Daoy (cell line): ENCODE results near the gene IGSF8. TPM values are rescaled to one million over a fixed set of nuclear protein-coding genes. Genes with fewer than 3 reads are reported as not detected.
"Not testable (repeated sequence)": the region's sequence is repeated elsewhere in the genome, so short reads cannot be mapped to it uniquely, and the experiment has no call there.

Source experiments
- DNase-seq: peaks from one replicate; pipeline ENCODE4 v3.0.0-alpha.2; 2015; ENCODE audit warnings: low read depth
- total RNA-seq: library from RNA; depleted of rRNA; stranded (reverse); fragments of >200 nt; shearing (Covaris generic); gene quantifications from 2 replicates; pipeline ENCODE4 v1.2.3, GENCODE V29; 2014

Gene IGSF8
- total RNA-seq, 1 experiment from 2014 or later, result 27.6 TPM

GRCh38 chr1:160127865-160128523 is 29.6 kb upstream of the IGSF8 start:
- DNase-seq, result peak; percentile 51

GRCh38 chr1:160127381-160127780 is 29.0 kb upstream of the IGSF8 start:
- no peak for DNase-seq

DNA sequence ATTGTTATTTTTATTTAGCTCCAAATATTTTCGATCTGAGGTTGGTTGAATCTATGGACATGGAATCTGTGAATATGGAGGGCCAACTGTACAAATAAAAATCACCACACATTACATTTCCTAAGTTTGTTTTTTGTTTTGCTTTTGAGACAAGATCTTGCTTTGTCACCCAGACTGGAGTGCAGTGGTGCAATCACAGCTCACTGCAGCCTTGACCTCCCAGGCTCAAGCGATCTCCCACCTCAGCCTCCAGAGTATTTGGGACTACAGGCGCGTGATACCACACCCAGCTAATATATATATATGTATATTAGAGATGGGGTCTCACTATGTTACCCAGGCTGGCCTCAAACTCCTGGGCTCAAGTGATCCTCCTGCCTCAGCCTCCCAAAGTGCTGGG is 27.9 kb upstream of the IGSF8 start:
- DNase-seq, result not testable (repeated sequence)

- DNase-seq, result peak; percentile 79
Observed at GRCh38 chr1:160125746-160126145, 27.3 kb upstream of the IGSF8 start.

GRCh38 chr1:160124705-160125478 is 26.5 kb upstream of the IGSF8 start:
- DNase-seq, result peak; percentile 87

- DNase-seq, result no peak
Observed at GRCh38 chr1:160123726-160124125, 25.3 kb upstream of the IGSF8 start.

DNA sequence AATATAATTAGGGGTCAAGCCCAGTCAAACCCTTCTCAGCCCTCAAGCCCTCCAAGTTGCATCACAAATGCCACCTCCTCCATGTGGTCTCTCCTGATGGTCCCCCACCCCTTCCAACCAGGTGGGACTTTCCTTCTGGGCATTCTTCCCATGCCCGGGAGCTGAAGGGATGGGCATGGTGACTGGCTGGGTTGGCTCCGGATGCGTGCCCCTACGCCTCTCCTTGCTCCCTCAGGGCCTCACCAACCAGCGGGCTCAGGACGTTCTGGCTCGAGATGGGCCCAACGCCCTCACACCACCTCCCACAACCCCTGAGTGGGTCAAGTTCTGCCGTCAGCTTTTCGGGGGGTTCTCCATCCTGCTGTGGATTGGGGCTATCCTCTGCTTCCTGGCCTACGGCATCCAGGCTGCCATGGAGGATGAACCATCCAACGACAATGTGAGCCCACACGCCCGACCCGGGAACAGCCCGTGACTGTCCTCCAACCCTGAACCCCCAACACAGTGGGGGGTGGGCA is 24.6 kb upstream of the IGSF8 start:
- DNase-seq, result no peak

DNA sequence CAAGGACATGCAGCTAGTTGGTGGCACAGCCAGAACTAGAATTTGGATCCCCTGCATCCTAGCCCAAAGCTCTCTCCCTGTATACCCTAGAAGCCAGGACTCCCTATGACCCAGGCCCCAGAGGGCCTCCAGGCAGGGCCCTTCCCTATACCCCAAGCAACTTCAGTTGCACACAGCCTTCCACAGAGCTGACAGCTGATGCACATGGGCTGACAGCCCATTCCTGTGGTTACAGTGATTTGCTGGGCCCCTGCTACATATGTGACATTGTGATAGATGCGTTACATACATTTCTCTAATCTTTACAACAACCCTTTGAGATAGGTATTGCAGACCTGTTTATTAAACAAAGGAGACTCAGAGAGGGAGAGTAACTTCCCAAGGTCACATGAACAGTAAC is 23.0 kb upstream of the IGSF8 start:
- no peak for DNase-seq

DNA sequence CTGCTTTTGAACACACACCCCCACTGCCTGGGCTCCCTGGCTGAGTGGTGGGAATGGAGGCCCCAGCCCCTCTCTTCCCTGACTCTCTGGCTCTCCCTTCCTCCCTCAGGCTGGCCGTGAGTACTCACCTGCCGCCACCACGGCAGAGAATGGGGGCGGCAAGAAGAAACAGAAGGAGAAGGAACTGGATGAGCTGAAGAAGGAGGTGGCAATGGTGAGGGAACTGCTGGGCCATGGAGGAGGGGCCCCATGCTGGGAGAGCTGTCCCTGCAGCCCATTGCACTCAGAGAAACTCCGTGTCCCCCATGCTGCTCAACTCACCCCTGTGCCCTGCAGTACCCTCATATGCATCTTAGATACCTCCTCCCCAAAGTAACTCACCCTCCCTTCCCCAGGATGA is 22.4 kb upstream of the IGSF8 start:
- DNase-seq, result no peak

- no peak for DNase-seq
Observed at GRCh38 chr1:160118928-160119327, 20.5 kb upstream of the IGSF8 start.

DNA sequence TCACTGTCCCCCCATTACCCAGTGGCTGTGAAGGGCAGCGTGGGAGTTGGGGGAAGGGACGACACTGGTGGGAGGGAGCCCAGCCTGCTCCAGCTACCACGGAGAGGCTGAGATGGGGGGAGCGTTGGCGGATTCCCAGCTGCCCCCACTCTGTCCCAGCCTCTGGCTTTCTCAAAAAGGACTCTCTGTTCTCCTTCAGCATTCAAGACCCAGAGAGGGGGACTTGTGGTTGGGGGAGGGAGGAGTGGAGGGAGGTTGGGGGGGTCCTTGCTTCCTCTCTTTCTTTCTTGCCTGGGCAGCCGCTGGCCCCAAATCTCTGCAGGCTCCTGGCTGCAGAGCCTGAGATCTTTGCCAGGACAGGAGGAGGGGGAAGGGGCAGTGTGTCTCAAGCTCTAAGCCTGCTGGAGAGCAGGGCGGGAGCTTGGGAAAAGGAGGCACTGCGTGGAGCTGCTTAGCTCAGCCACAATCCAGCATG is 19.3 kb upstream of the IGSF8 start:
- DNase-seq, result no peak

GRCh38 chr1:160117300-160117699 is 18.9 kb upstream of the IGSF8 start:
- DNase-seq, result no peak

- DNase-seq, result no peak
Observed at GRCh38 chr1:160116283-160117147, 18.1 kb upstream of the IGSF8 start.

- no peak for DNase-seq
Observed at GRCh38 chr1:160115545-160116282, 17.3 kb upstream of the IGSF8 start, which contains the start of gene ATP1A2. Gene ATP1A2 (plus strand): TSS chr1:160115759. CDS start chr1:160115862, 103 bp downstream.

DNA sequence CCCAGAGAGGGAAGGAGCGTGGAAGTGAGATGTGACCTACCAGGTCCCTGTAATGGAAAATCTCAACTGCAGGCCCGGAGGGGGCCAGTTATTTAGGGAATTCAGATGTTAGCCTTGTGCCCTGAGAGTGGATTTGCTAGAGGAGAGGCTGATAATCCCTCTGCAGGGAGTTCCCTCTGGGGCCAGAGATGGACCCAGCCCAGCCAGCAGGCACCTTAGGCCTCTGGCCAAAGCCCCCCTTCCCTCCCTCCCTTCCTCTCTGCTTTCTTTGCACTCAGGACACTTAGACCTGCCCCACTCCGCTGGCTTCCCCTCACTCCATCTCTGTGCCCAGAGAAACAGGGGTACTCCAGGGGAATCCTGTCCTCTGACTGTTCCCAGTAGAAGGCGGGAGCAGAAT is 15.7 kb upstream of the IGSF8 start:
- DNase-seq, result no peak

GRCh38 chr1:160113407-160113806 is 15.0 kb upstream of the IGSF8 start:
- no peak for DNase-seq

DNA sequence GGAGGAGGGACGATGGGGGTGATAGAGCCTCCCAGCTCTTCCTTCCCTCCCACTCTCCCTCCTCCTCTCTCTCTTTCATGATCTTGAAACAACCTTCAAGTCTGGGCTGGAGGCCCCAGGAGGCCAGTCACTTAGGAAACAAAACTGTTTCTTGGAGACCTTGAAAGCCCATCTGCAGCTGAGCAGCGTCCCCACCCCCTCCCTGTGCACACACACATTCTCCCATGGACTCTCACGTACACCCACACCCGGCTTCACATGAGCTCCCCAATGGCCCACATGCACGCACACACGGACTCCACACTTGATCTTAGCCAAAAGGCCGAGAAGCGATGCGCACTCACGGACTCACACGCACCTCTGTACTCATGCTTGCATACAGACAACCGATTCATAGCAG is 13.9 kb upstream of the IGSF8 start:
- no peak for DNase-seq

- not testable (repeated sequence) for DNase-seq
Observed at GRCh38 chr1:160111462-160111861, 13.0 kb upstream of the IGSF8 start.

DNA sequence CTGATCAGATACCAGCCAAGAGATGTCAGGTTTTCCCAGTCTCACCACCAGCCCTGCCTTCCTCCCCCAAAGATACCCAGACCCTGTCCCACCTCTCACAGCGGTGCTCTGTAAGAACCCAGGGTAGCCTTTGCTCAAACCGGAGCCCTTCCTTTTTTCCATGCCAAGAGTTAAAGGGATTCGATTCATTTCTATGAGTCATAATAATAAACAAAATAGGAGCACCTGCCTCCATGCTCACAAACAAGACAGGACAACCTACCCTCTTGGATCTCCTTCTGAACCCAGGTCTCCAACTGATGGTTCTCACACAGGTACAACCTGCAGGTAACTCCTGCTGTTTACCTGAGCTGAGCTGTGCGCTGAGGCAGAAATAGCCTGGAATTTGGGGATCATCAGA is 11.3 kb upstream of the IGSF8 start:
- DNase-seq, result no peak

- DNase-seq, result peak; percentile 40
Observed at GRCh38 chr1:160108888-160109662, 10.7 kb upstream of the IGSF8 start.
